HepG2 (cell line): ENCODE measurements around the gene PNLIPRP2.

Experiments used
- ERF ChIP-seq: IDR thresholded peaks from 2 replicates; pipeline ENCODE4 v1.6.1; 2018; ENCODE audit warnings: missing biosample characterization, missing genetic modification reagents
- FOXJ3 ChIP-seq: sonication (generic); formaldehyde crosslinking; IDR thresholded peaks from 2 replicates; pipeline ENCODE4 v1.4.0; 2020; ENCODE audit warnings: missing genetic modification reagents, mild to moderate bottlenecking, borderline replicate concordance

DNA sequence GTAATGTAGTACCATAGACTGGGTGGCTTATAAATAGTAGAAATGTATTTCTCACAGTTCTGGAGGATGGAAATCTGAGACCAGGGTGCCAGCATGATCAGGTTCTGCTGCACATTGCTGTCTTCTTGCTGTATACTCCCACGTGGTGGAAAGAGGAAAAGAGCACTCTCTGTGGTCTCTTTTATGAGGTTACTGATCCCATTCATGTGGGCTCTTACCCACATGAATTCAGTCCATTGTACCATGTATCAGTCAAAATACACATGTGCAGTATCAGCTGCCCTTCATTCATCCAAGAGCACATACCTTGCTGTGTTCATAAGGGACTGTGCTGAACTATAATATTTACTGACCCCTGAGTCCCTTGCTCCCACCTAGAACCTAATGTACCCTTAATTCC is 17.1 kb downstream of the PNLIPRP2 start:
- no peak for TF ChIP-seq ERF (CRISPR knock-in tag)
- no peak for TF ChIP-seq FOXJ3 (CRISPR knock-in tag)
